Midbrain (tissue), 1 donor: Measurements from ENCODE around the gene BHMT.
"Not testable (repeated sequence)": the region's sequence is repeated elsewhere in the genome, so short reads cannot be mapped to it uniquely, and the experiment has no call there.

Experiments
- DNase-seq: peaks from one replicate; lab custom pipeline; 2025; lab: John Stamatoyannopoulos, UW

The BHMT gene

DNA sequence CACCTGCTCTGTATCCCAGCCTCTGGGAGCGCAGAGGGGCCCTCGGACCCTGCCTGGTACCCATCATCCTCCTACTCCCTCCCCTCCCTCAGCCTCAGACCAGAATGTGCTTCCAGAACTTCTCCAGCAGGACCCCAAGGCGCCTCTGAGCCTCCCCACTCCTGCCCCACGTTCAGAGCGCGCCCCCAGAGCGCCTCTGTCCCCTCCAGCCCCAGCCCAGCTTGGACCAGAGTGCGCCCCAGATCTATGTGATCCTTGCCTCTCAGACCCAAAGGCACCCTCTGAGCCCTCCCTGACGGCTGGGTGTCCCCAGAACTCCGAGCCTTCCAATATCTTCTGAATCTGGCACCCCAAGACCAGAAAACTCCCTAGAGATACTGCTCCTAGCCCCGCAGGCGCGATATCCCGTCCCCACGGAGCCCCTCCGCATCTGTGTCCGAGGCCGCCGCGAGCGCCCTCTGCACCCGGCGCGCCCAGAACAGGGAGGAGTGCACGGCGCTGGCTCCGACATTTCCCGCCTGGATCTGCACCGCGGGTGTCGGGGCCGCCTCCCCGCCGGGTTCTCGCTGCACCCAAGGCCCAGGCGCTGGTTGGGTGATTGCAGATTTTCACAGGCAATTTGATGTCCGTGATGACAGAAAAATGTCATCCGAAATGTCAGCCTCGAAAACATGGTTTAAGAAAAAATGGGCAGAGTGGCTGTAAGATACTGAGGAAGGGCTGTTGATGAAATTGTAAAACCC, 522 bp downstream of the BHMT start:
- DNase-seq, result no peak

- no peak for DNase-seq
Measured at GRCh38 chr5:79112703-79113058, 1.1 kb downstream of the BHMT start.

DNA sequence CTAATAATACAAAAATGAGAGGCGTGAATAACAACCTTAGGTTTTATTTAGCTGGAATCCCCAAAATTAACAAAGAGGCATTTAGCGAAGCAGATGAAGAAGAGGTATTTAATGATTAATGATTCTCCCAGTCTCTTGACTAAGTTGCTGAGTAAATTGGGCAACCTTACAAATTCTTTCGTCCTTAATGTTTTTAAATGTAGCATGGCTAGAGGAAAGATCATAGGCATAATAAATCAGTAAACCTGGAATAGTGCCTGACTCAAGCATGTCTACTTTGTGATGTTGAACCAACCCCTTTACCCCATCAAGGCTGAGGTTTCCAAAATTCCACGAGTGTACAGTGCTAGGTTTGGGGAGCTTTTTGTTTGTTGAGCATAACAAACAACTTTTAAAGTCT, 7.9 kb downstream of the BHMT start:
- no peak for DNase-seq

GRCh38 chr5:79120221-79120620, 8.6 kb downstream of the BHMT start:
- no peak for DNase-seq

DNA sequence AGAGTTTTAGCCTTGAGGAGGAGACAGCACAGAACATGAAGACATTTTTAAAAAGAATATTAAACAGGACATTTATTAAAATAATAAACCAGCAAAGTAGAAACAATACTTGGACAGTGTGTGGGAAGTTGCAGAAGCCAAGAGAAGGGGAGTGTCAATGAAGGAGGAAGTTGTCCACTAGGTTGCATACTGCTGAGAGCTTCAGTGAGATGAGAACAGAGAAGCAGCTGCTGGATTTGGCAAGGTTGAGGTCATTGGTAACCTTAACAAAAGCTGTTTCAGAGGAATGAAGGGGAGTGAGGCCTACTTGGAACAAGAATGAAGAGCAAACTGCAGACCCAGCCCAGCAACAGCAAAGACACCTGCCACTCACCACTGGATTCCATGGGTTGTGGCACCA, 11.4 kb downstream of the BHMT start:
- no peak for DNase-seq

DNA sequence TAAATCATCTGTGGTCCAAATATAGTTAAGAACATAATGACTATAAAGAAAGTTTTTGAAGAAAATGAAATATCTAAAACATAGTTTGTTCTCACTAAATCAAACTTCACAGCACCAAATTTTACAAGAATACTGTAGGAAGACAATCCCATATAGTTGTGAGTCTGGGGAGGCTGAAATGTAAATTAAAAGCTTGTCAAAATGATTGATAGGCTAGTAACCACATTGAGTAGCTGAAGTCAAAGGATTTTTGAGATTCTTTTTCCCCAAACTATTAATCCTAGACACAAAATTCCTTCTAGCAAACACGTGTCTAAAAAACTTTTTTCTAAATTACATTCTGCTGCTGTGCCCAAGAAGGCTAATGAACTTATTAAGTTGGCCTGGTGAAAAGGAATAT, 13.0 kb downstream of the BHMT start:
- no peak for DNase-seq

GRCh38 chr5:79130781-79131180, 19.2 kb downstream of the BHMT start:
- no peak for DNase-seq

GRCh38 chr5:79133121-79133656, 21.6 kb downstream of the BHMT start:
- peak; percentile 44 for DNase-seq

DNA sequence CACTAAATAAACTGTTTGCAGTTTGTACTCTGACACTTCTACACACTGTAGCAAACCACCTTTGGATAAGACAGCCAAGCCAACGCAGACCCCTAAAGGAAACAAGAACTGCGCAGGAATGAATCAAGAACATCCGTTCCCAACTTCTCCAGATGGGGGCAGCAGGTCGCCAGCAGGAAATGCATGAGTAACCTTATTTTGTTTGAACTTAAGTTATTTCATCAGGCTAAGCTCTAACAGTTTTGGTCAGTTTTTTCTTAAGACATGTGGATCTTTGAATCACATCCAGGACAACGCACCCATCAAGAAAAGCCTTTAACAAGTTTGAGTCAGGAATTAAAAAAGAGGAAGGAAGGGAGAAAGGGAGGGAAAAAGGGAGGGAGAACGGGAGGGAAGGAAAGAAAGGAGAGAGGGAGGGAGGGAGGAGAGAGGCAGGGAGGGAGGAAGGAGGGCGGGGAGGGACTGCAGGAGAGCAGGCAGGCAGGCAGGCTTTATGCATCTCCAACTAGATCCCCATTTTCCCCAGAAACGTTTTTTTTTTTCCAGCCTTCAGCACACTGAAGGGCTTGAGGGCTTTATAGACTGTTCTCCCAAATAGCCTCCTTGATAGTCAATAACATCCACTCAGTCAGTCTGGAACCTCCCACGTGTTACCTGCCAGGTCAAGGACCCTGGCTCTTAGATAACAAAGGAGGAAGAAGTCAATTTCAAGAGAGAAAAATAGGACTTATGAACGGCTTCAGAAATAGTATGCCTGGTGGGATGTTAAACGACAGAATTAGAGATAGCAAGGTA, 22.2 kb downstream of the BHMT start:
- peak; percentile 63 for DNase-seq

- DNase-seq, result no peak
Measured at GRCh38 chr5:79135790-79136553, 24.4 kb downstream of the BHMT start.

DNA sequence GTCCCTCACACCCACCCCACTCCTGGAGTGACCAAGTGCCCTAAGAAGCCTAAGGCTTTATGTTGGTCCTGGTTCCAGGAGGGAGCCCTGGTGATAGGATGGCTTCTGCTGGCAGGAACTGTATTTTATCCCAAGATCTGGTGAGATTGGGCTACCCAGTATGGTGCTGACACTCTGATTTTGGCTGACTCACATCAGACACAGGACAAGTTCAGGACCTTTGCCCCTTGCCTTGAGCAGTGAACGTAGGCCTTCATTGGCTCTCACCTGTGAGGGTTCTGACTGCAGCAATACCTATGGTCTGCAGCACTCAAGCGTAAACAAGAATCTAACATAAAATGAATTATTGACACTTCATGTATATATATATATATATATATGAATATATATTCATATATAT, 25.0 kb downstream of the BHMT start:
- DNase-seq, result no peak

GRCh38 chr5:79140553-79140952, 28.9 kb downstream of the BHMT start:
- no peak for DNase-seq

GRCh38 chr5:79143684-79144379, 32.2 kb downstream of the BHMT start:
- DNase-seq, result no peak

GRCh38 chr5:79147076-79147475, 35.5 kb downstream of the BHMT start:
- DNase-seq, result no peak

- DNase-seq, result no peak
Measured at GRCh38 chr5:79149433-79149832, 37.8 kb downstream of the BHMT start.

GRCh38 chr5:79151942-79152671, 40.5 kb downstream of the BHMT start:
- DNase-seq, result no peak

- DNase-seq, result no peak
Measured at GRCh38 chr5:79157305-79157704, 45.7 kb downstream of the BHMT start.

DNA sequence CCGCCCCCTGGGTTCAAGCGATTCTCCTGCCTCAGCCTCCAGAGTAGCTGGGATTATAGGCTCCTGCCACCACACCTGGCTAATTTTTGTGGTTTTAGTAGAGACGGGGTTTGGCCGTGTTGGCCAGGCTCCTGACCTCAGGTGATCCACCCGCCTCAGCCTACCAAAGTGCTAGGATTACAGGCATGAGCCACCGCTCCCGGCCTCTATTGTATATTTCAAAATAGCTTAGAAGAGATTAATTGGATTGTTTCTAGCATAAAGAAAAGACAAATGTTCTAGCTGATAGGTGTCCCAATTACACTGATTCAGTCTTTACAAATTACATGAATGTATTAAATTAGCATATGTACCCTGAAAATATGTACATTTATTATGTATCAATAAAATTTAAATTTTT, 50.0 kb downstream of the BHMT start:
- not testable (repeated sequence) for DNase-seq

DNA sequence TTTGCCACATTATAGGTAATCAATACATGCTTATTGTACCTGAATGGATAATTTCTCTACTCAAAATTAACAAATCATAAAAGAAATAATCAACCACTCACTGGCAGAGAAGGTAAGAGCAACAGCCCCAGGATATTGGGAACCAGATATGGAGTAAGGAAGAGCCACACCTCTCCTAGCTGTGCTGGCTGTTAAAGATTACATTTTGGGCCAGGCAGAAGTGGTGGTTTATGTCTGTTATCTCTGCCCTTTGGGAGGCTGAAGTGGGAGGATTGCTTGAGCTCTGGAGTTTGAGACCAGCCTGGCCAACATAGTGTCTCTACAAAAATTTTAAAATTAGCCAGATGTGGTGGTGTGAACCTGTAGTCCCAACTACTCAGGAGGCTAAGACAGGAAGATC, 56.4 kb downstream of the BHMT start:
- no peak for DNase-seq

GRCh38 chr5:79170661-79171060, 59.1 kb downstream of the BHMT start:
- DNase-seq, result no peak

- DNase-seq, result no peak
Measured at GRCh38 chr5:79171635-79172245, 60.1 kb downstream of the BHMT start.
